ENCODE measurements around the gene DNAI7. TPM values are rescaled to one million over a fixed set of nuclear protein-coding genes. Genes with fewer than 3 reads are reported as not detected.

The DNAI7 gene
- total and polyA plus RNA-seq, 2 of the 8 experiments (the other 6 are each of a cell fraction or from before 2014, with no cell fraction given) = 0.12 to 0.28 TPM

DNA sequence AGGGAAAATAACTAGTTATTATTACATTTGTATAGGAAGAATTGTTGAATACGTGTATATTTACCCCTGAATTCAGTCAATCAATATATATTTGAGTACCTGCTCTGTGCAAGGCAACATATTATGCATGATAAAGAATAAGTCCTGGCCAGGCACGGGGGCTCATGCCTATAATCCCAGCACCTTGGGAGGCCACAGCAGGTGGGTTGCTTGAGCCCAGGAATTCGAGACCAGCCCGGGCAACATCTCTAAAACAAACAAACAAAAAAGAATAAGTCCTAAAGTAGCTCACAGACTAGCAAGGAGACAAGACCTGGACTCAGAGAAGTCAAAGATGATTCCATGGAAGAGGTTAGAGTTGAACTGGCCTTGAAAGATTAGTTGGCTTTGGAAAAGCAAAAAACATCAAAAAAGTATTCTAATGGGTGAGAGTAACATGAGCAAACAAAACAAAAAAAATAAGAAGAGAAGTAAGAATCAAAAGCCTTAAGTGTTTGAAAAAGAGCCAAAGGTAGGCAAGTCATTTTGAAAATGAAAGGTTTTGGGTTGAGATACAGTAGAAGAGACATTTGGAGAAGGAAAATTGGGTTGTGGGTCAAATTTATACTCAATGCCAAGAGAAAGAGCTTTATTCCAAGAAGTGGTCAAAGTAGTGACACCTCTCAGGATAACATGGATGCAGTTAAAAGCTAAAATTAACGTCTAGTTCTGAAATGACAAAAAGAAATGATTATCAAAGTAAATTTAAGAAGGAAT, 130.9 kb downstream of the DNAI7 start:
- Histone ChIP-seq H3K9ac (replicated peaks in 1 of 4; ENCODE audit: extremely low read depth in 1 of 4, low read depth in 3 of 4, low read length in 3 of 4) (no peak overlapping the region), H2AFZ (ENCODE audit: low read length) (no peak overlapping the region), H3K18ac (ENCODE audit: extremely low read depth, low read length) (no peak overlapping the region), H2BK5ac (ENCODE audit: low read depth, low read length) (no peak overlapping the region), H3K9me3 (ENCODE audit: insufficient read depth in 2 of 2, low read depth in 1 of 2, low read length in 1 of 2) (no peaks in the 10 kb centered on the region), H3K4ac (replicated peaks; ENCODE audit: insufficient read length, low read depth, low read length) (no peak overlapping the region), H2BK15ac (ENCODE audit: low read length) (no peak overlapping the region), H3K23me2 (ENCODE audit: low read depth, low read length) (no peaks in the 10 kb centered on the region), H4K5ac (ENCODE audit: insufficient read length, low read depth, low read length) (no peak overlapping the region), H4K20me1 (replicated peaks in 1 of 2; ENCODE audit: control insufficient read depth in 1 of 2, insufficient read depth in 2 of 2, low read length in 2 of 2) (no peaks in the 10 kb centered on the region), H3K36me3 (ENCODE audit: control insufficient read depth in 2 of 4, insufficient read depth in 4 of 4, low read length in 3 of 4) (no peaks in the 10 kb centered on the region), H4K91ac (replicated peaks; ENCODE audit: insufficient read length, low read length) (no peak overlapping the region), H3K27me3 (replicated peaks in 1 of 4; ENCODE audit: control insufficient read depth in 3 of 4, extremely low read depth in 1 of 4, insufficient read depth in 3 of 4, low read length in 3 of 4) (no peaks in the 10 kb centered on the region), H3K79me2 (ENCODE audit: control insufficient read depth in 1 of 2, insufficient read depth in 2 of 2, low read length in 2 of 2) (no peaks in the 10 kb centered on the region), H2BK20ac (ENCODE audit: low read length) (no peak overlapping the region), H2BK12ac (ENCODE audit: low read depth, low read length) (no peak overlapping the region), H3K4me2 (ENCODE audit: insufficient read depth in 1 of 2, low read depth in 2 of 2, low read length in 2 of 2) (peak overlapping the region in 1 of 2 experiments; percentile 19; a peak in 1 of 4 replicates), H3K27ac (ENCODE audit: low read depth, low read length) (no peak overlapping the region), H3K4me3 (ENCODE audit: extremely low read depth in 1 of 4, insufficient read depth in 2 of 4, low read depth in 3 of 4, low read length in 4 of 4) (no peak overlapping the region; a peak in 1 of 8 replicates), H4K8ac (ENCODE audit: extremely low read depth, insufficient read depth, low read length) (no peak overlapping the region), H2BK120ac (replicated peaks; ENCODE audit: low read depth, low read length) (no peak overlapping the region), H3K56ac (replicated peaks; ENCODE audit: insufficient read length, low read depth, low read length) (no peak overlapping the region), H3K23ac (ENCODE audit: insufficient read length) (no peak overlapping the region), H3K14ac (ENCODE audit: insufficient read length) (no peak overlapping the region), H2AK5ac (ENCODE audit: low read depth, low read length) (no peak overlapping the region), H3K4me1 (replicated peaks in 1 of 4; ENCODE audit: control insufficient read depth in 3 of 4, insufficient read depth in 4 of 4, low read length in 3 of 4) (peaks cover 0 to 13% (median 0%) of the 10 kb centered on the region in 4 experiments; a peak in 1 of 7 replicates), H3K79me1 (ENCODE audit: low read depth, low read length) (no peaks in the 10 kb centered on the region)
- ChIA-PET POLR2A (ENCODE audit: partially characterized antibody) (no interaction called here), CTCF (ENCODE audit: partially characterized antibody) (interaction anchor here (1.0 kb wide), 1 partner anchor 72 kb away, joined by 3 read pairs; no protein-coding TSS in a partner anchor)
- DNase-seq (ENCODE audit: low read depth in 1 of 2, low spot score in 2 of 2) (no peak), FAIRE-seq (no peak)
- TF ChIP-seq TEAD4 (IDR thresholded peaks at IDR 0.05; ENCODE audit: low read depth, low read length) (peak; percentile 61), HDAC2 (IDR thresholded peaks at IDR 0.05; ENCODE audit: borderline replicate concordance in 1 of 2, low read depth in 2 of 2, low read length in 2 of 2) (0 out of 4 replicates have a peak, but pooled peaks of 1 of the 2 experiments have one; percentile 22), TAF1 (IDR thresholded peaks at IDR 0.05; ENCODE audit: low read depth, low read length) (no peak)
- WGBS, 2 experiments (ENCODE audit: extremely low coverage in 1 of 2, insufficient coverage in 1 of 2, insufficient read length in 1 of 2, insufficient replicate concordance in 2 of 2, low coverage in 1 of 2, low lambda C conversion rate in 2 of 2, missing lambda C conversion rate in 1 of 2) = 54% methylated on average over 5 of the region's 5 CpGs; no CpG with 5 or more reads in 1 of the 2 experiments
